HG03159 (cell line): ENCODE results near the gene ATG5.

Source experiments
- ATAC-seq: cut with Tn5 transposase; IDR thresholded peaks from one replicate; pipeline ENCODE4 v1.9.1; 2021; ENCODE audit warnings: mild to moderate bottlenecking, moderate library complexity; ENCODE audit not compliant: unreplicated experiment

ATG5 gene

GRCh38 chr6:106325336-106326178 lies at the start of gene ATG5:
Gene ATG5 (minus strand): TSS chr6:106325760. CDS start chr6:106316208, 9,552 bp downstream.
- peak; percentile 93 for ATAC-seq

- no peak for ATAC-seq
Observed at GRCh38 chr6:106373502-106374239, 48.1 kb upstream of the ATG5 start.

GRCh38 chr6:106372838-106373501 lies 47.4 kb upstream of the ATG5 start:
- ATAC-seq, result no peak

- ATAC-seq, result no peak
Observed at GRCh38 chr6:106370639-106371038, 45.1 kb upstream of the ATG5 start.

GRCh38 chr6:106369739-106370138 lies 44.2 kb upstream of the ATG5 start:
- no peak for ATAC-seq

- ATAC-seq, result no peak
Observed at GRCh38 chr6:106363401-106364138, 38.0 kb upstream of the ATG5 start.

- ATAC-seq, result peak; percentile 29
Observed at GRCh38 chr6:106360989-106361430, 35.5 kb upstream of the ATG5 start.

GRCh38 chr6:106360410-106360988 lies 34.9 kb upstream of the ATG5 start, which contains the start of gene CRYBG1:
Gene CRYBG1 (plus strand): TSS chr6:106360717. CDS start chr6:106360909, 192 bp downstream.
- ATAC-seq, result peak; percentile 77

- no peak for ATAC-seq
Observed at GRCh38 chr6:106359959-106360409, 34.4 kb upstream of the ATG5 start.

- no peak for ATAC-seq
Observed at GRCh38 chr6:106356378-106356777, 30.8 kb upstream of the ATG5 start.

- ATAC-seq, result no peak
Observed at GRCh38 chr6:106347219-106347618, 21.7 kb upstream of the ATG5 start.

- no peak for ATAC-seq
Observed at GRCh38 chr6:106339334-106340029, 13.9 kb upstream of the ATG5 start.

GRCh38 chr6:106334646-106335448 lies 9.3 kb upstream of the ATG5 start:
- ATAC-seq, result peak; percentile 63

GRCh38 chr6:106324726-106325335 lies 729 bp downstream of the ATG5 start:
- no peak for ATAC-seq

- no peak for ATAC-seq
Observed at GRCh38 chr6:106321940-106322339, 3.6 kb downstream of the ATG5 start.

- no peak for ATAC-seq
Observed at GRCh38 chr6:106318851-106319250, 6.7 kb downstream of the ATG5 start.

- ATAC-seq, result no peak
Observed at GRCh38 chr6:106318061-106318460, 7.5 kb downstream of the ATG5 start.

GRCh38 chr6:106316375-106316766 lies 9.2 kb downstream of the ATG5 start:
- ATAC-seq, result no peak
